GM19395 (cell line): Measurements from ENCODE around the gene MED26.
"Not testable (repeated sequence)": the region's sequence is repeated elsewhere in the genome, so short reads cannot be mapped to it uniquely, and the experiment has no call there.

ENCODE experiments used
- ATAC-seq: cut with Tn5 transposase; IDR thresholded peaks from one replicate; pipeline ENCODE4 v1.9.1; 2021; ENCODE audit warnings: mild to moderate bottlenecking, moderate library complexity; ENCODE audit not compliant: unreplicated experiment

The MED26 gene

DNA sequence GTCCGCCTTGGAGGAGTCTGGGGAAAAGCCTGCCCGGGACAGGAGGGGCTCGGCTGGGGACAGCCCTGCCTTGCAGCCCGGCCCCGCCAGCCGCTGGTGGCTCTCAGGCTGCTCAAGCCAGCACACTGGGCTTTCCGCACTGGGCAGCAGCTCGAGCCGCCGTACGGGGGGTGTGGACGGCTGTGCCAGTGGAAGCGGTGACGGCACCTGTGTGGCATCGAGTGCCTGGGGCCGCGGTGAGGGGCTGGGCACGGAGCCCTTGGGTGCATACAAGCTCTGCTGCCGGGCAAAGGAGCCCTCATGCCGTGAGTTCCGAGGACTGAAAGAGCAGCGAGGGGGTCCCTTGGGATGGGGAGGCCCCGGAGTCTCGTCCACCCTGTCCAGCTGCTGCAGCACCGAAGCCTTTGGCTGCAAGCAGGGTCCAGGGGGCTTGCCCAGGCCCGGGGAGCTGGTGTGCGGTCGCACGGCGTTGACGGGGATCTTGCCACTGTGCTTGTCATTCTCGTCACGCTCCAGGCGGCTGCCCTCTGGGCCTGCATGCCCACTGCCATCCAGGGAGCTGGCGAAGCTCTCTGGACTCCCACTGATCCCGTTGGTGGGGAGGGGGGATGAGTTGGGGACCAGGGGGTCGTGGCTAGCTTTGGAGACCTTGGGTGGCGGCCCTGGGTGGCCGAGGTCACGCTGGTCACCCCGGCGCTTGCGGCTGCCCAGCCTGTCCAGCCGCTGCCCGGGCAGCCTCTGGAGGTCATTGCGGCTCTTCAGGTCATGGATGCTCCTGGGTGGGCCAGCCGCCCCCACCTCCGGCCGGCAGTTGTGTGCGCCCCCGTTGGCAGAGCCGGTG is 51.1 kb downstream of the MED26 start:
- ATAC-seq = no peak

DNA sequence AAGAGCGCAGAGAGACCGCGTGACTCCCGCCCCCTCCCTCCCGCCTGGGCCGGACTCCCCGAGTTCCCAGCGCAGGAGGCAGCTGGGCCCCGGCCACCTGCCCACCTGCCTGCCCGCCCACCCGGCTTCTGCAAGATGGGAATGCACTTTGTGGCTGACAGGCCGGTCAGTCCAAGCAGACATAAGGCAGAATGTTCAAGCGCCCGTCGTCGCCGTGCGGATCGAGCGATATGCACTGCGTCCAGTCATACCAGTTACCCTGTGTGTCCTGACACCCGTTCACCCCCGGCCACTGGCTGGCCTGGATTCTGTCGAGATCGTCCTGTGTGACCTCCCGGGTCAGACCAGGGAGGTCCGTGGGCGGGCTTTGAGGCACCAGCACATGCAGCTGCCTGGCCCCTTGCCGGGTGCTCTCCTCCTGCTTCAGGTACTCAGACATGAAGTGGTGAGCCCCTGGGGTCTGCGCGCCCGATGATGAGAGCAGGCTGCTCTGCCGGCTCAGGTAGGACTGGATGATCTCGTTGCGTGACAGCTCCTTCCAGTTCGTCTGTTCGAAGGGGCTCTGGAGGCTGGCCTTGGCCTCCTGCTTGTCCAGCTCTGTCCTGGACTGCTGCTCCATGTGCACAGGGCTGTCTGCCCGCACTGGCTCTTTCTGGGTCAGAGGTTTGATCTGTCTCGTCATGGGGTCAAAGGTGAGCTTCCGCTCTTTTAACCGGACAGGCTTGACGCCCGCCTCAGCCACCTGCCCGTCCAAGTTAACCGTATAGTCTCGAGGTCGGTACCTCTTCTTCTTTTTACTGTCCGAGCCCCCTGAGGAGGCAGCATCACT is 51.9 kb downstream of the MED26 start:
- no peak for ATAC-seq

DNA sequence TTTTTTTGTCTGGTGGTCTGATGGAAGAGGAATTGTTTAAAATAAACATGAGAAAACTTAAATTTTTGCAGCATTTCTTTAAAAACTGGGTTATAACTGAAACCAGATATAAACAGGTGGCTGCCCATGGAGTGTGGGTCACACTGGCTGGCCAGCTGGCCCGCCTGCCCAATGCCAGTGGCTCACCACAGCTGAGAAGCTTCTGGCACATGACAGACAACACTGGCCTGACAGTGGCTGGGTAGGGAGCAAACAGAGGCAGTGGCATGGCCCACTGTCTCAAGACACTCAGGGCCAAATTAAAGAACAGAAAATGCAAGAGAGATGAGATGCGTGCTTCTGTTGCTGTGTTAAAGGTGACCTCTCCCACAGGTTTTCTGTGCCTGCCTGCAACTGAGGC is 52.7 kb downstream of the MED26 start:
- no peak for ATAC-seq

DNA sequence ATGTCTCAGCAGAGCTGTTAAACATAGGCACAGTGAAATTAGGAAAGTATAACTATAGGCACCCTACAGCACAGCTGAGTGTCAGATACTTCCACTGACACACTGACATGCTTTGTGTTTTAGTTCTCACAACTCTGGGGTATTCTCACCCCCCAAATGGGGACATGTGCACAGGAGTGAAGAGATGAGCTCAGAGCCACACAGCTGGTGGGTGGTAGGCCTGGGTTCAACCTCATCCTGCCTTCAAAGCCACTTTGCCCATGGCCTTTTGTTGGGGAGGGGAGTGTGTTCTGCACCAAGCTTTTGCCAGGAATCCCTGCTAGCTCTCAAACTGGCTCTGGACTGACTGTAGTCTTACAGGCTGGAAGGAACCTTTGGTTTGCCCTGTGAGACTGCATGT is 54.1 kb downstream of the MED26 start:
- ATAC-seq = no peak

DNA sequence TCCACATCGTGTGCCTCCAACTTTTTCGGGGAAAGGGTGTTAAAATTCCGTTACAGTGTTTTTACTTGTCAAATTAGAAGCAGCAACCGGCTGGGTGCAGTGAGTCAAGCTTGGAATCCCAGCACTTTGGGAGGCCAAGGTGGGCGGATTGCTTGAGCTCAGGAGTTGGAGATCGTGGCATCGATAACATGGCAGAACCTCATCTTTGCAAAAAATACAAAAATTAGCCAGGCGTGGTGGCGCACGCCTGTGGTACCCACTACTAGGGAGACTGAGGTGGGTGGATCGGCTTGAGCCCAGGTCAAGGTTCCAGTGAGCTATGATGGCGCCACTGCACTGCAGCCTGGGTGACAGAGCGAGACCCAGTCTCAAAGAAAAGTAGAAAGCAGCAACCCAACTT is 54.7 kb downstream of the MED26 start:
- ATAC-seq = no peak

DNA sequence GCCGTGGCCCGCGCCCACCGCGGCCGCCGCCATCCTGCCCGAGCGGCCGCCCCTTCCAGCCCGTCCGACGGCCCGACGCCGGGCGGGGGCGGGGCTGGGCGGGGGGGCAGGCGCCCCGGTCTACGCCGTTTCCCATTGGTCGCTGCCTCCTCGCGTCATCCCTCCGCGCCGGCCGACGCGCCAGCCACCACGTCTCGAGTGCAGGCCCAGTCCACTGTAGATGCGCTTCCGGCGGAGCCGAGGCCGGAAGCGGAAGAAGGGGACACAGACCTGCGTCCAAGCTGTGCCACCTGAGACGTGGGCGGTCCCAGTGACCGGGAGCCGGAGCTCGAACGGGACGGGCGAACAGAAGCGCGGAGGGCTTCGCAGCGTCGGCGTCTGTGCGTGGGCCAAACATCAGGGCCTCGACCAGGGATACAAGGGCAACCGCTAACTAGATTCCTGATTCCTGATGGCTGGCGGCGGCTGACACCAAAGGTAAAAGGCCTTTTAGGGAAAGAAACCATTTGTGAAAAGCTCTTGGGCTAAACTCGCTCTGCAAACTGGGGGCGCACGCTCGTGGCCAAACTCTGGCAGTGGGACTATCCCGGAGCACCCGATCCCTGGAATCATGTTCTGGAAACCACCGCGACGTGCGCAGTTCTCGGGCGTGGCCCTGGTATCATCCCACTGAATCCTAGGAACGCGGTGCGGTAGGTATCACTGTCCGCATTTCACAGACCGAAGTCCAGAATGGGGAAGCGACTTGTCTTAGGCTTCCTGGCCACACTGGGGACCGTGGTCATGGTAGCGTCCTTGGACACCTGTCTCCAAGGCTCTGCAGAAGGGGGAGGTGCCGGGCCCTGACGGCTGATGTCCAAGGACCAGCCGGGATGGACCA is 55.4 kb downstream of the MED26 start, which contains the start of gene SLC35E1:
TSS of gene SLC35E1 (minus strand) at position 84 of the 880 bp plus-strand sequence. CDS start at position 33, 51 bp downstream.
- ATAC-seq = peak; percentile 76

DNA sequence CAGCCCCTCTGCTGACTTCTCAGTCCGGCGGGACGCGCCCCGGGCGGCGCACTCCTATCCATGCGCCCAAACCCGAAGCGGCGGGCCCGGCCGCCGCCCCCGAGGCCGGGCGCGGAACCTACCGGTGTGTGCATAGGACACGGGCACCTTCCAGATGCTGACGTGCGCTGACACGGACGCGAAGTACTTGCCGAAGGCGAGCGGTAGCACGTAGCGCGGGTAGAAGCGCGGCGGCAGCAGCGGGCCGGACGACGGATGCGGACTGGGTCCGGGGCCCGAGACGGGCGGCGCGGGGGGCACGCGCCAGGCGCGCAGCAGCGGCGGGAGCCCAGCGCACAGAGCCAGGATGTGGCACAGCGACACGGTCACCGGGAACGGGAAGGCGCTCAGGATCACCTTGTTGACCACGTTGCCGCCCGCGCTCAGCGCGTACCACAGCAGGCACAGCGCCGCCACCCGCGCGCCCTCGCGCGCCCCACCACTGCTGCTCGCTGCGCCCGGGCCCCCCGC is 56.1 kb downstream of the MED26 start:
- peak; percentile 37 for ATAC-seq

DNA sequence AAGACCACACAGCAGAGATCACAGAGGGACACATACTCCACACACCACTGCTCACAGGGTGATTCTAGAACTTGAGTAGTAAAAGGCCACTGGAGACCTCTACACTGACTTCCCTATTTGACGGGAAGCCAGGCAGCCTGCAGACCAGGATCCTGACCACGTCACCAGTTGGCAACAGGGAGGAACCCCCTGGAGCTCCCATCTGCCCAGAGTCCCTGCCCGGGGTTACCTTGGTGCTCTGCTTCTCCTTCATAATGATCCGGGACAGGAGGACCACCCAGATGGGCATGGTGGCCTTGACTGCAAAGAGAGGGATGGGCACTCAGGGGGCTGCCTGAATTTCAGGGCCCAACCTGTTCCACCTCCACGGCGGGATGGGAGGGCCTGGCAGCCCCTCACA is 56.7 kb downstream of the MED26 start:
- no peak for ATAC-seq

DNA sequence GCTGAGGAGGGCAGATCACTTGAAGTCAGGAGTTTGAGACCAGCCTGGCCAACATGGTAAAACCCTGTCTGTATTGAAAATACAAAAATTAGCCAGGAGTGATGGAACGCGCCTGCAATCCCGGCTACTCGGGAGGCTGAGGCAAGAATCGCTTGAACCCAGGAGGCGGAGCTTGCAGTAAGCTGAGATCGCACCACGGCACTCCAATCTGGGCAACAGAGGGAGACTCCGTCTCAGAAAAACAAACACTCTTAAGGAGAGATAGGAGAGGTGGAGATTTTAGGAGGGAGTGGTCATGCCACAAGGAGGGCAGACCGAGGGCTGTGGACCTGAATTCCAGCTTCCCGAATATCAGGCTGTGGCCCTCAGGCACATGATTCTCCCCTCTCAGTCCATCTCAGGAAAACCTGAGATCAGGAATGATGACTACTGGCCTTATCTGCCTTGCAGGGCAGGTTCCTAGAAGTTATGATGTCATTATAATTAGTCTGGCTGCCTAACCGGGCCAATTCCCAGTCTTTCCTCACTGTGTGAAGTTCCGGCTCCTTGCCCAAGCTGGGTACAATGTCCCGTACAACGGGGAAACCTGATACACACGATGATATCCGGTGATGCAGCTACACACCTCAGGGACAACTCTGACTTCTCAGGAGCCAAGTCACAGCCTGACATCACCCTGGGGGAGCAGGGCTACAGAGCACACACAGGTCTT is 58.2 kb downstream of the MED26 start:
- no peak for ATAC-seq

DNA sequence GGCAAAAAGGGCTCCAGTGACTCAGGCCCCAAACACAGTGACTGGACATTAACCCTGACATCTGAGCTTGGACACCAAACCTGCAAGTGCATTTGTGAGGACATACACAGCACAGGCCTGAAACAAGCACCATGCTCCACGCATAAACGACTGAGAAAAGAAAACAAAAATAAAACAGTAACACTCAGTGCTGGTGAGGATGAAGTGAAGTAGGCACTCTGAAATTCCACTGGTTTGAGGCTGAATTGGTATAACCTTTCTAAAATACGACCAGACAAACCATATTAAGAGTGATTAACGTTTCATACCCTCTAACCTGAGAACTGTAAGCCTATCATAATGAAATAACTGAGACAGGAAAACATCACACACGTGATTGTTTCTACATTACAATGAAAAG is 61.3 kb downstream of the MED26 start:
- ATAC-seq = no peak

DNA sequence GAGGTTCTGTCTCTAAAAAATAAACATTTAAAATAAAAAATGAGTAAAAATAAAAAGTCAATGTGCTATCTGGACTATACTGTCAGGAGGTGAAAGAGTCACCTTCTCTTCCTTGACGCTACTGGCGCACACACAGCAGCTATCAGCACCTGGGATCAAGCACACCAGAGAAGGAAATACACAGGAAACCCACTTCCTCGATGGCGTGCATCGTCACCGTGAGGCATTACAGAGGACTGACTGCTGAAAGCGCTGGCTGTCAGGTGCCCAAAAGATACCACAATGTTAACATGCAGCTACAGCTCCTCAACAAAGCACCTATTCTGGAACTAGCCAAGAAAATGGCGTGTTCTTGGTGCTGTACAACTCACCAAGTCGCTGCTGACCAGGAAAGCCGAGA is 61.8 kb downstream of the MED26 start:
- ATAC-seq = no peak

DNA sequence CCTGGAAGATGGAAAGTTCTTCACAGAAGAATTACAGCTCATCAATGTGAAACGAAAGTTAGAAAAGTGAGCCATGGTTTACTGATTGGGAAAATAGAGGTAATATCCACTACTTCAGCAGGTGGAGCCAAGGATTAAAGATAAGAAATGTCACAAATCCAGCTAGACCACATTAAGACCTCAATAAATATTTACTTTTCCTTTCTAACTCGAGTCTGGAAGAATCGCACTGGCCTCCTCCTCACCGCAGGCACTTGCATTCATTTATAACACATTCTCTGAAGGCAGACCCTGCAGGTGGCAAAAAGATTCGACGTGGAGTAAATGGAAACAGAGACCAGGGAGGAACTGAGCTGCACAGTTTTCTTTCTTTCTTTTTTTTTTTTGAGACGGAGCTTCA is 63.2 kb downstream of the MED26 start:
- no peak for ATAC-seq

DNA sequence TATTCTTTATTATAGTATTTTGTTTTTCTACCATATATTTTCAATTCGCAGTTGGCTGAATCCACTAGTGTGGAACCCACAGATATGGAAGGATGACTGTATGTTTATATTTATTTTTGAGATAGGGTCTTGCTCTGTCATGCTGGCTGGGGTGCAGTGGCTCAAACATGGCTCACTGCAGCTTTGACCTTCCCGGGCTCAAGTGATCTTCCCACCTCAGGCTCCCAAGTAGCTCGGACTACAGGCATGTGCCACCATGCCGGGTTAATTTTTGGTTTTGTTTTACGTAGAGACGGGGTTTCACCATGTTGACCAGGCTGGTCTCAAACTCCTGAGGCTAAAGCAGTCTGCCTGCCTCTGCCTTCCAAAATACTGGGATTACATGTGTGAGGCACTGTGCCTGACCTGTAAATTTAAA is 65.4 kb downstream of the MED26 start:
- ATAC-seq = no peak

DNA sequence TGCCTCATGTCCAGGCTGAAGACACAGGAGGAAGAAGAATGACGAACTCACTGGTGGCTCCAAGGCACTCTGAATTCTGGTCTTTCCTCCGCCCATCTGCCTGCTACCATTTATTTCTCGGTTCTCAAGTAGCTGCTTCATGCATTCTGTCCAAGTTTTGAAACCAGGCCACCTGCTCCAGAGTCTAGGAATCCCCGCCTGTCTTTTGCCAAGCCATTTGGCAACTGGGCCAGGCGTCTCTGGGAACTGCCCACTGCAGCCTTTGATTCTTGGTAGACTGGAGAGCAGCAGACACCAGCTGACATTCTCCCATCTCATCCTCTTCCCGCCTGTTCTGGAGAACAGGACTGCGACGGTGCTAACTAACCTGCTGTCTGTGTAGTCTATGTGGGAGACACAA is 66.6 kb downstream of the MED26 start:
- no peak for ATAC-seq

DNA sequence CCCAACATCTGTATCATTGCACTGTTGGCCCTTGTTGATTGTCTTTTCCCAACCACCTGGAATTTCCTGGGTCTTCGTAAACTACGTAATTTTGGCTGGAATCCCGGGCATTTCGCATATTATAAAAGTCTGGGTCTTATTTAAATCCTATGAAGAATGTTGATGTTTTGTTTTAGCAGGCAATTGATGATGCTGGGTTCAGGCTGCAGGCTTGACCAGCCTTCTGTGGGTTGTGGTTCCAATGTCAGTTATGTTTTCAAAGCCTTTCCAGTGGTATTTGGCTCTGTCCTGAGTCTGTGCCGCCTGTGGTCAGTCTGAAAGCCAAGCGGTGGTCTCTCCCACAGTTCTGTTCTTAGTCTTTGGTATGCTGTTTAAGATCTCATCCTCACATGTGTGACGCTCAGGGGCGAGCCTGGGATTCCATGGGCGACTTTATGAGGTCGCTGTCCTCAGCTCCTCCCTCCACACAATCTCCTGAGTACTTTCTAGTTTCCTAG is 68.2 kb downstream of the MED26 start:
- no peak for ATAC-seq

DNA sequence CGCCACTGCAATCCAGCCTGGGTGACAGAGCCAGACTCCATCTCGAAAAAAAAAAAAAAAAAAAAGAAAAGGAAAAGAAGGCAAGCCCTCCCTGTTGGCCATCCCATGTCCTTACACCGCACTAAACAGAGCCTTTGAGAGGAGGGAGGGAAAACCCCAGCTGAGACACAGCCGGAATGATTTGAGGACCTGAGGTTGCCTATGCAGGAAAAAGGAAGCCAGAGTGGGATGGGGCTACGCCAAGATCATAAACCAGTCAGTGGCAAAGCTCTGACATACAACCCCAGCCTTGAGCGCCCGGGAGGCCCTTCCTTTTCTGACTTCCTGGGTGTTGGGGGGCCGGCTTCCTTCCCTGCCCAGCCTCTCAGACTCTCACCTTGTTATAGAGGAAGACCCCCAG is 73.2 kb downstream of the MED26 start:
- ATAC-seq = no peak

DNA sequence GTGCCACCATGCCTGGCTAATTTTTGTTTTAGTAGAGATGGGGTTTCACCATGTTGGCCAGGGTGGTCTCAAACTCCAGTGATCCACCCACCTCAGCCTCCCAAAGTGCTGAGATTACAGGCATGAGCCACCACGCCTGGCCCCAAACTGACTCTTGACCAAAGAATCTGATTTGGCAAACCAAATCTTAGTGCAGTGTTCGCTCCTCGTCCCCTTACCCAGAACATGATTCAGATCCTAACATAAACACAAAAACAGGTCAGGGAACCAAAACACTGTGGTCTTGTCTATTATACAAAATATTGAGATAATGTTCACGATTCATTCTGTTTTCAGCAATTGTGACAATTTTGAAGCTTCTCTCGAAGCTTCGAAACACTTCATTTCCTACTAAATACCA is 76.1 kb downstream of the MED26 start:
- ATAC-seq = not testable (repeated sequence)

DNA sequence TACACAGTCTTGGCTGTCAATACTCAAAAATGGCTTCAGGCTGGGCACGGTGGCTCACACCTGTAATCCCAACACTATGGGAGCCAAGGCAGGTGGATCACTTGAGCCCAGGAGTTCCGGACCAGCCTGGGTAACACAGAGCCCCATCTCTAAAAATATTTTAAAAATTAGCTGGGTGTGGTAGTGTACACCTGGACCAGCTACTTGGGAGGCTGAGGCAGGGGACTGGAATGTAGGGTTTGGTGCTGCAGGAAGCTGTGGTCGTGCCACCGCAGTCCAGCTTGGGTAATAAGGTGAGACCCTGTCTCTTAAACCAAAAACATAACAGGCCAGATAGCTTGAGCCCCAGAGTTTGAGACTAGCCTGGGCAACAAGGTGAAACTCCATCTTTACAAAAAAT is 79.0 kb downstream of the MED26 start:
- ATAC-seq = no peak

DNA sequence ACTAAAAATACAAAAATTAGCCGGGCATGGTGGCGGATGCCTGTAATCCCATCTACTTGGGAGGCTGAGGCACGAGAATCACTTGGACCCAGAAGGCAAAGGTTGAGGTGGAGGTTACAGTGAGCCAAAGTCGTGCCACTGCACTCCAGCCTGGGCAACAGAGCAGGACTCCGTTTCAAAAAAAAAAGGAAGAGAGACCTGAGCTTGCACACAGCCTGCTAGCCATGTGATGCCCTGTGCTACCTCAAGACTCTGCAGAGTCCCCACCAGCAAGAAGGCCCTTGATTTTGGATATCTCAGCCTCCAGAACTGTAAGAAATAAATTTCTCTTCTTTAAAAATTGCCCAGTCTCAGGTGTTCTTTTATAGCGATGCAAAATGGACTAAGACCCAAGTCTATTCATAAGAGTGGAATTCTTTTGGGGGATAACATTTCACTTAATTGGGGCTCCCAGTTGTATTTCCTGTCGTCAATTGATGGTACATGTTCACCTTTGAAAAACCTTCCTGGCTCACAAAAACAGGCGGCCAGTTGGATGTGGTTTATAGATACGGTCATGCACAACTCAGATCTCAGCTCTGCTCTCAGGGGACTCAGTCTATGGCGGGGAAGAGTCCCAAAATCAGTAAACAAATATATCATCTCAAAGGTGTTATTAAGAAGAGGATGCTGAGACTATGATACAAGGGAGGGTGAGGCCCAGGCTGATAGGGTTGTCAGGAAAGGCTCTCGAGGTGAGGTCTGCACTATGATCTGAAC is 83.4 kb downstream of the MED26 start:
- ATAC-seq = no peak
